AG04450 (cell line): ENCODE data around the gene NOL12. TPM values are rescaled to one million over a fixed set of nuclear protein-coding genes. Genes with fewer than 3 reads are reported as not detected.

Experiments
- CTCF ChIA-PET: fragments of 300-600, 350-600 bp; formaldehyde crosslinking; extraction: SDS; loops from one replicate; lab custom pipeline; 2022; ENCODE audit warnings: antibody characterized with exemption, inconsistent platforms; lab: Charles Lee
- POLR2A ChIA-PET: fragments of 350-600 bp; formaldehyde crosslinking; extraction: SDS; loops from one replicate; lab custom pipeline; 2021; ENCODE audit warnings: antibody characterized with exemption, inconsistent platforms; lab: Yijun Ruan, JAX
- DNase-seq: peaks from one replicate; pipeline ENCODE4 v3.0.0-alpha.2; 2011; ENCODE audit warnings: low read depth, low spot score
- H3K27ac ChIP-seq: one replicate; pipeline ENCODE4 v1.5.1; 2012; ENCODE audit warnings: low read depth, low read length, control low read depth
- H3K27me3 ChIP-seq: one replicate; pipeline ENCODE4 v1.6.0; 2012; ENCODE audit warnings: low read length; ENCODE audit not compliant: control insufficient read depth, insufficient read depth
- H3K4me3 ChIP-seq: 2 replicates; pipeline ENCODE4 v1.5.1; 2011; ENCODE audit warnings: mild to moderate bottlenecking, low read depth, low read length, control low read depth
- H3K9me3 ChIP-seq: 2 replicates; pipeline ENCODE4 v1.5.1; 2012; ENCODE audit warnings: low read length; ENCODE audit not compliant: control insufficient read depth, insufficient read depth
- CTCF ChIP-seq: IDR thresholded peaks from 2 replicates; pipeline ENCODE4 v1.5.1; 2011; ENCODE audit warnings: low read depth, low read length, control low read depth, inconsistent platforms
- polyA minus RNA-seq: library from RNA; depleted of rRNA, polyadenylated mRNA; stranded (reverse); fragments of >200 nt; gene quantifications from 2 replicates; pipeline ENCODE4 v1.2.3, GENCODE V29; 2011; rRNA and poly(A)+ RNA removed
- polyA plus RNA-seq: library from polyadenylated mRNA; depleted of rRNA; stranded (reverse); fragments of >200 nt; gene quantifications from 2 replicates; pipeline ENCODE4 v1.2.3, GENCODE V29; 2011; rRNA removed

NOL12 gene
- polyA plus RNA-seq (10.4 and 11.8 TPM in 2 replicates), polyA minus RNA-seq (10.9 and 13.9 TPM in 2 replicates)

- H3K27ac ChIP-seq: peak within 1 kb of the TSS; percentile 83
- no peak for TF ChIP-seq CTCF
- H3K4me3 ChIP-seq: peak within 1 kb of the TSS; percentile 97
- POLR2A ChIA-PET: interaction anchor here (0.6 to 2.0 kb wide), 11 partner anchors 11 to 113 kb away, joined by 3 to 10 read pairs (median 4); partner anchors contain the start of genes LGALS1, PDXP and SH3BP1
- no peaks in the 10 kb centered on the region for H3K27me3 ChIP-seq
- no peak for DNase-seq
- no peaks in the 10 kb centered on the region; the same call in 1 of the 2 replicates for H3K9me3 ChIP-seq
- CTCF ChIA-PET: interaction anchor here (1.2 to 10.2 kb wide), 2 partner anchors 43 to 47 kb away, joined by 3 to 101 read pairs; partner anchors contain the start of gene SH3BP1
Measured at GRCh38 chr22:37686002-37686982, at the start of gene NOL12. Gene NOL12 (plus strand): TSS chr22:37686343. CDS start chr22:37686393, 50 bp downstream.

- Histone ChIP-seq H3K4me3 (no peak overlapping the region), H3K27ac (no peak overlapping the region), H3K27me3 (no peaks in the 10 kb centered on the region), H3K9me3 (no peaks in the 10 kb centered on the region)
- no peak for DNase-seq
- ChIA-PET CTCF (interaction anchor here (0.7 to 1.5 kb wide), 5 partner anchors 12 to 44 kb away, joined by 3 to 5 read pairs (median 3); no protein-coding TSS in a partner anchor), POLR2A (interaction anchor here (0.6 to 2.2 kb wide), 4 partner anchors 21 to 46 kb away, joined by 3 to 9 read pairs (median 4); partner anchors contain the start of genes GGA1, LGALS1 and PDXP)
- no peak for TF ChIP-seq CTCF
Measured at GRCh38 chr22:37636949-37637273, 49.2 kb upstream of the NOL12 start.

- no peak for TF ChIP-seq CTCF
Measured at GRCh38 chr22:37638391-37639069, 47.6 kb upstream of the NOL12 start.

GRCh38 chr22:37639070-37639760 lies 46.9 kb upstream of the NOL12 start, which contains the start of gene SH3BP1:
Gene SH3BP1 (plus strand): TSS chr22:37639669. CDS start chr22:37639788, 119 bp downstream.
- Histone ChIP-seq H3K9me3 (no peaks in the 10 kb centered on the region), H3K4me3 (peak within 1 kb of the TSS; percentile 88), H3K27ac (peak within 1 kb of the TSS; percentile 31), H3K27me3 (no peaks in the 10 kb centered on the region)
- DNase-seq: no peak
- CTCF ChIA-PET: interaction anchor here (0.6 to 1.1 kb wide), 3 partner anchors 15 to 152 kb away, joined by 3 read pairs; partner anchors contain the start of gene NOL12
- TF ChIP-seq CTCF: no peak
- POLR2A ChIA-PET: interaction anchor here (0.6 to 1.1 kb wide), 2 partner anchors 17 to 47 kb away, joined by 3 read pairs; partner anchors contain the start of gene NOL12

More at GRCh38 chr22:37638391-37639069, 47.6 kb upstream of the NOL12 start:
- no peak for DNase-seq
- ChIA-PET POLR2A (no interaction called here), CTCF (interaction anchor here (1.4 to 1.5 kb wide), 2 partner anchors 15 to 43 kb away, joined by 3 to 4 read pairs; no protein-coding TSS in a partner anchor)
- no peak overlapping the region for H3K27ac ChIP-seq
- H3K27me3 ChIP-seq: no peaks in the 10 kb centered on the region
- H3K9me3 ChIP-seq: no peaks in the 10 kb centered on the region
- peak overlapping the region; percentile 88 for H3K4me3 ChIP-seq
